Motor neuron (in vitro differentiated cells): ENCODE data around the gene NPTXR. TPM values are rescaled to one million over a fixed set of nuclear protein-coding genes. Genes with fewer than 3 reads are reported as not detected.

Source experiments
- ATAC-seq, 8 experiments: fragments of 200-7000 bp; cut with Tn5 transposase; replicated peaks in 6 of 8; 2 replicates each; pipeline ENCODE4 v1.8.0; 2021; ENCODE audit warnings: mild to moderate bottlenecking in 8 of 8, moderate library complexity in 8 of 8
- H3K27ac ChIP-seq, 2 donors: fragments of 250-450 bp; sonication (Bioruptor Pico); 2 replicates each; pipeline ENCODE4 v1.9.0; 2021; ENCODE audit warnings: antibody characterized with exemption in 2 of 2, mild to moderate bottlenecking in 2 of 2, moderate library complexity in 1 of 2
- H3K4me1 ChIP-seq, 2 donors: fragments of 250-450 bp; sonication (Bioruptor Pico); replicated peaks in 1 of 2; 2 replicates each; pipeline ENCODE4 v1.6.1; 2021; ENCODE audit warnings: antibody characterized with exemption in 2 of 2, mild to moderate bottlenecking in 2 of 2, moderate library complexity in 1 of 2
- H3K4me3 ChIP-seq, 5 donors: fragments of 250-450 bp; sonication (Bioruptor Pico); 2 replicates each; pipeline ENCODE4 v1.9.0; 2021; ENCODE audit warnings: antibody characterized with exemption in 5 of 5, mild to moderate bottlenecking in 5 of 5, moderate library complexity in 4 of 5
- WGBS, 10 experiments: fragments of 450-650 bp; shearing (Covaris generic); methylation state at CpG; one replicate each; pipeline ENCODE4 v1.0.0; 2022; 5-methylcytosine and 5-hydroxymethylcytosine counted together
- in situ Hi-C, 9 experiments: fragments of 400-800 bp; cut with MboI; loops; one replicate each; pipeline ENCODE4 v1.15.0; 2021; ENCODE audit warnings: low sequenced_read_pairs in 9 of 9, low pct_unique_long_range_greater_than_20kb in 2 of 9; ENCODE audit not compliant: unreplicated experiment in 9 of 9
- total RNA-seq, 8 experiments: library from RNA; unstranded; fragments of 300-600 nt; gene quantifications; 2 replicates each; pipeline versions ENCODE4 v1.2.3 to v1.2.4, GENCODE V29; 2022

The NPTXR gene
- total RNA-seq, 8 experiments from 2014 or later, result 0.71 to 15.7 (median 6.1) TPM

GRCh38 chr22:38873469-38874411, 29.9 kb upstream of the NPTXR start:
- Histone ChIP-seq H3K4me1 (peaks cover 24 to 25% of the 10 kb centered on the region in 2 donors), H3K27ac (peak overlapping the region; percentile 96 to 97), H3K4me3 (peak overlapping the region; percentile 75 to 99 (median 88))
- no peak for ATAC-seq
- 64 to 100% (median 85%) methylated on average over 1 to 6 of the region's 9 CpGs; no CpG with 5 or more reads in 3 of the 10 experiments for WGBS, 10 experiments
- in situ Hi-C loops, result loop anchor here in 3 of 9 experiments (25.0 kb wide), 1 partner anchor 239 kb away; no protein-coding TSS in a partner anchor

DNA sequence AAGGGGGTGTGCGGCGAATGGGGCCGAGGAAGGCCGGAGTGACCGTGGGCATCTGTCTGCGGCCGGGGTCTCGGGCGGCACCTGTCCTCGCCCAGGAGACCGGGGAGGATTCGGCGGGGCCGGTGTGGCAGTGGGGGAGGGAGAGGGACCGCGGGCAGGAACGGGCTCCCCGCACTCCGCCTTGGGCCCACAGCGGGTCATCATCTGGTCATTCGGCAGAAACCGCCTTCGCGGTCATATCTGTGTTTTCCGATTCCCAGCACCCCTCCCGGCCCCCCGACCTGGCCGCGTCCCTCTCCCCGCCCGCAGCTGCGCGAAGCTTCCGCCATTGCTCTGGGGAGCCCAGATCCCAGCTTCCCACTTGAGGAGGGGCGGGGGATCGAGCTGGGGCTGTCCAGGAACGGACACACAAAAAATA, 29.0 kb upstream of the NPTXR start:
- Histone ChIP-seq H3K4me1 (peaks cover 24 to 27% of the 10 kb centered on the region in 2 donors), H3K27ac (peak overlapping the region; percentile 96 to 97), H3K4me3 (peak overlapping the region; percentile 75 to 99 (median 88))
- 0 to 12% (median 3%) methylated on average over 1 to 3 of the region's 37 CpGs; no CpG with 5 or more reads in 6 of the 10 experiments for WGBS, 10 experiments
- peak; percentile 23 to 59 (median 47) for ATAC-seq
- in situ Hi-C loops, result loop anchor here in 3 of 9 experiments (25.0 kb wide), 1 partner anchor 239 kb away; no protein-coding TSS in a partner anchor

- in situ Hi-C loops, result loop anchor here in 3 of 9 experiments (25.0 kb wide), 1 partner anchor 240 kb away; no protein-coding TSS in a partner anchor
- H3K4me3 ChIP-seq, result peak within 1 kb of the TSS; percentile 75 to 99 (median 88)
- ATAC-seq, result peak; percentile 58 to 82 (median 77)
- H3K4me1 ChIP-seq, result peaks cover 24 to 27% of the 10 kb centered on the region in 2 donors
- WGBS, 10 experiments, result 0% methylated on average over 1 to 10 of the region's 73 CpGs; no CpG with 5 or more reads in 8 of the 10 experiments
- peak within 1 kb of the TSS; percentile 96 to 97 for H3K27ac ChIP-seq
Observed at GRCh38 chr22:38872172-38872830, 28.5 kb upstream of the NPTXR start, which contains the start of gene CBX6. Gene CBX6, minus strand, starts transcription at chr22:38872216. Its CDS starts 26 bp downstream, at chr22:38872190.

DNA sequence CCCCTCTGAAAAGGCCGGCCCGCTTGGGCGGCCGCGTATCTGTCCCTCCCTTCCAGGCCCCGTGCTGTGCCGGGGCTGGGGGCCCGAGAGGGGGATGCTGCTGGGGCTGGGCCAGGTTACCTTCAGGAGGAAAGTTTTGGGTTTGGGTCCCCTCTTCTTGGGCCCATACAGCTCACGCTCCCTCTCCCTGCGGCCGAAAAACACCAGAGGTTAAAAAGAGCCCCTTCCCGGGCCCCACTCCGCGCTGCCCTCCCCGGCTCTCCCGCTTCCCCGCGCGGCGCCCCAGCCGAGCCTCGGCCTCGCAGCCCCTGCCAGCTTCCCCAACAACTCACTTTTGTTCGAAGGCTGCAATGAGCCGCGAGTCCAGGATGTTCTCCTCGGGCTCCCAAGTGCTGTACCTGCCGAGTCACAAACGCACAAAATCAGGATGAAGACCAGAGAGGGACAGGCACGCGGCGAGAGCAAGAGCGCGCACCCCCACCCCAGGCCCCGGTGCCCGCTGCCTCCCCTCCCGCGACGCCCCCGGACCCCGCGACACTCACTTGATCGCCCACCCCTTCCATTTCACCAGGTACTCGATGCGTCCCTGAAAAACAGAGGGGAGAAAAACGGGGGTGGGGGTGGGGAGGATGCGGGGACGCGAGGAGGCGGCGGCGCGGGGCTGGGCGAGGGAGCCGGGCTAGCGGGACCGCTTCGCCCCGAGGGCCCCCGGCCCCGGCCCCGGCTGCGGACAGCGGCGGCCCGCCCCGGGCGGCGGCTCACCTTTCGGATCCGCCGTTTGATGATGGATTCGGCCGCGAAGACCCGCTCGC, 27.7 kb upstream of the NPTXR start:
- H3K4me3 ChIP-seq, result peak overlapping the region; percentile 75 to 99 (median 88)
- in situ Hi-C loops, result loop anchor here in 3 of 9 experiments (25.0 kb wide), 1 partner anchor 241 kb away; no protein-coding TSS in a partner anchor
- peak; percentile 2 to 31 (median 14) for ATAC-seq
- WGBS, 10 experiments, result no CpG with 5 or more reads among the region's 77 CpGs
- peak overlapping the region; percentile 79 to 88 for H3K27ac ChIP-seq
- H3K4me1 ChIP-seq, result peaks cover 24 to 27% of the 10 kb centered on the region in 2 donors

GRCh38 chr22:38870791-38871359, 27.0 kb upstream of the NPTXR start:
- peak overlapping the region; percentile 79 to 88 for H3K27ac ChIP-seq
- no peak for ATAC-seq

GRCh38 chr22:38870312-38870741, 26.5 kb upstream of the NPTXR start:
- 0 to 36% (median 17%) methylated on average over 1 to 7 of the region's 12 CpGs; no CpG with 5 or more reads in 3 of the 10 experiments for WGBS, 10 experiments
- ATAC-seq, result peak in 7 of 8 experiments; percentile 13 to 50 (median 21)
- in situ Hi-C loops, result loop anchor here in 3 of 9 experiments (25.0 kb wide), 1 partner anchor 242 kb away; no protein-coding TSS in a partner anchor
- H3K4me3 ChIP-seq, result peak overlapping the region; percentile 75 to 99 (median 88)
- H3K4me1 ChIP-seq, result peaks cover 24 to 27% of the 10 kb centered on the region in 2 donors
- no peak overlapping the region for H3K27ac ChIP-seq

More at GRCh38 chr22:38870791-38871359, 27.0 kb upstream of the NPTXR start:
- 0 to 40% (median 18%) methylated on average over 1 to 2 of the region's 2 CpGs; no CpG with 5 or more reads in 6 of the 10 experiments for WGBS, 10 experiments
- H3K4me3 ChIP-seq, result peak overlapping the region; percentile 75 to 99 (median 88)
- in situ Hi-C loops, result loop anchor here in 3 of 9 experiments (25.0 kb wide), 1 partner anchor 241 kb away; no protein-coding TSS in a partner anchor
- H3K4me1 ChIP-seq, result peaks cover 24 to 27% of the 10 kb centered on the region in 2 donors

DNA sequence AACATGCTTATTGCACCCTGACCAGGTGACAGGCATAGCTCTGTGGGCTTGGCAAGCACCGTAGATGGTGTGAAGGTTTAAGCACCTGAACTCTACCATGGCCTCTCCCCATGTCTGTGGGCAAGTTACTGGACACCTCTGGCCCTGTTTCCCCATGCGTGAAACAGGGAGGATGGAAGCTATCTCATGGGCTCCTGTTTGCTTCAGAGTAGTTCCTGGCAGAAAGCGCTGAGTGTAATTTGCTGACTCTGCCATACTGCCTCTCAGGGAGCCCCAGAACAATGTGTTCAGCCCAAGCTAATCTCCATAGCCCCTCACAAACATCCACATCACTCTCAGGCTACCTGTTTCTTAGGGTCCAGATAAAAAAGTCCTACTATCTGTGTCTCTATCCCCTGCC, 25.8 kb upstream of the NPTXR start:
- ATAC-seq, result no peak
- Histone ChIP-seq H3K4me1 (peaks cover 24 to 27% of the 10 kb centered on the region in 2 donors), H3K4me3 (no peak overlapping the region), H3K27ac (no peak overlapping the region)
- in situ Hi-C loops, result loop anchor here in 3 of 9 experiments (25.0 kb wide), 1 partner anchor 243 kb away; no protein-coding TSS in a partner anchor
- WGBS, 10 experiments, result 73 to 100% (median 91%) methylated on average over 1 to 3 of the region's 3 CpGs; no CpG with 5 or more reads in 4 of the 10 experiments

GRCh38 chr22:38868886-38869381, 25.1 kb upstream of the NPTXR start:
- 0 to 100% (median 0%) methylated on average over 1 to 5 of the region's 8 CpGs; no CpG with 5 or more reads in 3 of the 10 experiments for WGBS, 10 experiments
- in situ Hi-C loops, result loop anchor here in 3 of 9 experiments (25.0 kb wide), 1 partner anchor 243 kb away; no protein-coding TSS in a partner anchor
- Histone ChIP-seq H3K27ac (no peak overlapping the region), H3K4me3 (no peak overlapping the region), H3K4me1 (peaks cover 22 to 27% of the 10 kb centered on the region in 2 donors)
- ATAC-seq, result peak in 7 of 8 experiments; percentile 3 to 42 (median 21)

DNA sequence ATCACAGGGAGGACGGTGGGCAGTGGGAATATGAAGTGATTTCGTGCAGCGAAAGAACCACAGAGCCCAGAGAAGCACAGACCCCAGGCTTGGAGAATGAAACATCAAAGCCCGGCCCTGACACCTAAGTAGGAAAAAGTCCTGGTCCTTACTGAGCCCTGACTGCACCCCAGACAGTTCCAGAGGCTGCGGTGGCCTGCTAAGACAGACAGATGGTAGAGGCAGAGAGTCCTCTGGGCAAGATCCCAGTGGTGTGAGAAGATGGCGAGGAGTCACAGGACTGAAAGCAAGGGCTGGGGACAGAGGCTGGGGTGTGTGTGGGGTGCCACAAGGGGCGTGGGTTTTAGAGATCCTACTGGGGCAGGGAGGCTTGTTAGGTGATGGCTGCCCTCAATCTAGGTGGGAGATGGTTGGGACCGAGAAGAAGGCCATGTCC, 24.5 kb upstream of the NPTXR start:
- Histone ChIP-seq H3K4me1 (peaks cover 16 to 21% of the 10 kb centered on the region in 2 donors), H3K4me3 (no peak overlapping the region), H3K27ac (no peak overlapping the region)
- 80 to 100% (median 98%) methylated on average over 3 to 6 of the region's 8 CpGs; no CpG with 5 or more reads in 6 of the 10 experiments for WGBS, 10 experiments
- no peak for ATAC-seq
- in situ Hi-C loops, result loop anchor here in 3 of 9 experiments (25.0 kb wide), 1 partner anchor 244 kb away; no protein-coding TSS in a partner anchor

- ATAC-seq, result no peak
- WGBS, 10 experiments, result 85 to 100% (median 97%) methylated on average over 1 to 8 of the region's 18 CpGs; no CpG with 5 or more reads in 5 of the 10 experiments
- H3K27ac ChIP-seq, result no peak overlapping the region
- in situ Hi-C loops, result loop anchor here in 3 of 9 experiments (25.0 kb wide), 1 partner anchor 245 kb away; no protein-coding TSS in a partner anchor
- peaks cover 16 to 19% of the 10 kb centered on the region in 2 donors for H3K4me1 ChIP-seq
- no peak overlapping the region for H3K4me3 ChIP-seq
Observed at GRCh38 chr22:38867471-38868285, 23.9 kb upstream of the NPTXR start.
